HG03342 (cell line): Measurements from ENCODE around the gene FOSL2.
A peak's percentile ranks its signal among the peaks of the same experiment; 100 is the strongest.
"Not testable (repeated sequence)": the region's sequence is repeated elsewhere in the genome, so short reads cannot be mapped to it uniquely, and the experiment has no call there.

Source experiments
- ATAC-seq: cut with Tn5 transposase; IDR thresholded peaks from one replicate; pipeline ENCODE4 v1.9.1; 2021; ENCODE audit warnings: mild to moderate bottlenecking, moderate library complexity; ENCODE audit not compliant: unreplicated experiment

The FOSL2 gene

DNA sequence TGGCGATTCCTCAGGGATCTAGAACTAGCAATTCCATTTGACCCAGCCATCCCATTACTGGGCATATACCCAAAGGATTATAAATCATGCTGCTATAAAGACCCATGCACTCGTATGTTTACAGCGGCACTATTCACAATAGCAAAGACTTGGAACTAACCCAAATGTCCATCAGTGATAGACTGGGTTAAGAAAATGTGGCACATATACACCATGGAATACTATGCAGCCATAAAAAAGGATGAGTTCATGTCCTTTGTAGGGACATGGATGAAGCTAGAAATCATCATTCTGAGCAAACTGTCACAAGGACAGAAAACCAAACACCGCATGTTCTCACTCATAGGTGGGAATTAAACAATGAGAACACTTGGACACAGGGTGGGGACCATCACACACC lies 20.9 kb upstream of the FOSL2 start:
- not testable (repeated sequence) for ATAC-seq

DNA sequence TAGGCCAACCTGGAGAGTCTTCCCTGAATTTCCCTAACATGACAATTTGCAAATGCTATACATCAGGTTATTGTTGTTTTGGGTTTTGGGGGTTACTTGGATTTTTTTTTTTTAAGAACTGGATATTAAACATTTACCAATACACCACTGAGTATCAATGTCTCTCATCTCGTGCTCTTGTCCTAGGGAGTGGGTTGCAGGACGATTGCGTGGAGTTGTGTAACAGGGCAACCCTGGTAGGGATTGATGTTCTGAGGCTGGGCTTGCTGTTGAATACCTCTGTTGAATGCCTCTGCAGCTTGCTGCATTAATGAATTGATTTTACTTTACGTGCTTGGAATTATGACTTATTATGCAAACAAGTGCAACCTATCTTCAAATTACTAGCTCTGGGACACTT lies 18.8 kb upstream of the FOSL2 start:
- ATAC-seq = no peak

DNA sequence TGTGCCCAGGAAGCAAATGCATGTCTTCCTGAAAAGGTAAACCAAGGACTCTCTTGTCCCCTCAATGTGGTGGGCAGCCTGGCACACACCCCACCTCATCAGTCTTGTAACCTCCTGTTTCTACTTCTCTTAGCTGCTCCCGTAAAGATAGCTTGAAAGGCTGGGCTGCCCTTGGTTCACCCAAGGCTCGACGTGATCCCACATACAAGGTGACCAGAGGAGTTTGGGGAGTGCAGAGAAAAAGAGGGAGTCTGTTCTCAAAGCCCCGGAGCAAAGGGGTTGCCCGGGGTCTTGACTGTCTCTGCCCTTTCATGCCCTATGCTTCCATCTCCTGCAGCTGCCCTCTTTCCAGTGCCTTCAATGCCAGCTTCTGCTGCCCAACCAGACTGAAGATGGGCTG lies 18.3 kb upstream of the FOSL2 start:
- no peak for ATAC-seq

DNA sequence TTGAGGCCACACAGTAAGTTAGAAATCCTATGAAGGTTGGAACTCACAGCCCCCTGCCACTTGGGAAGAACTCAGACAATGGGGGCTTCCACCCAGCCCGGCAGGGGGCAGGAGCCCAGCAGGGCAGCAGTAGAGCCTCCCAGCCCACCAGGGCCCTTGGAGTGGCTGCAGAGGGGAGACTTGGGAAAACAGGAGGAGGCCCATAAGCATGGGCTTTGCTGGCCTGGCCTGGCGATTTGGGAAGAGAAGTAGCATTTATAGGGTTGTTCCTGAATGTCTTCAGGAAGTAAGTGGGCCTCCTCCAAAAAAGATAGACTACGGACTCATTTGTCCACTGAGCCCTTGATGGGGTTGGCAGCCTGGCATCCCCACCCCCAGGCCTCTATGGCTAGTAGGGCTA lies 17.4 kb upstream of the FOSL2 start:
- ATAC-seq = no peak

DNA sequence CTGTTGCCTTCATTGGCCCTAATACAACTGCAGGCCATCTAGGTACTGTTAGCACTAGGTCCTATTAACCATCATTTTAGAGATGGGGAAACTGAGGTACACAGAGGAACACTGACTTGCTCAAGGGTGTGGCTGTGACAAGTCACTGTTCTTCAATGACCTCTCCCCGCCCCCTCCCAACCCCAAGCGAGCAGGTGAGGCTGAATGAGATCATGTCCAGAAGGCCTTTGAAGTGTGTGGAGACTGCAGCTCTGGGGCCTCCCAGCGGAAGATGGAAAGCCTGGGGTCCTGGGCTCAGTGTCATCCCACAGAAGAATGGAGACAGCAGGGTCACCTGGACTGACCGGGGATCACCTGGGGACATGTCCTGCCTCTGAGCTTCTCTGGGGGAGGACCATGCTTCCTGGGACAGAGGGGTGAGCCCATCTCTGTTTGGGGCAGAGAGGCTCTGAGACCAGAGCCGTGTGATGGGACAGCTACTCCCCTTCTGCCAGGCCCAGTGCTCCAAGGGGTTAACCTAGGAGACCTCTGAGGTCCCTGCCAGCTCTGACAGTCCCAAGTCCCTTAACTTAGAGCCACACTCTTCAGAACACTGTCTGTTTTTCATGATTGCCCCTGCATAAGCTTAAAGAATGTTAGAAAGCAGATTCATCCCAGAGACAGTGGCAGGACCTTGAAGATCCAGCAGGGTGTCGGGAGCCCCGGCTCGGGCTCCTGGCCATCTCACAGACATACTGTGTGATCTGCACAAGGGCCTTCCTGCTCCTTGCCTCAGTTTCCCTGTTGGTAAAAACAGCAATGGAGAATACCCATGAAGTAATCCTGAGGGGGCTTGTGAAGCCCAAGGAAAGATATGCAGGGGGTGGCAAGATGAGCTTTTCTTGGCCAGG lies 16.7 kb upstream of the FOSL2 start:
- ATAC-seq = no peak

- no peak for ATAC-seq
These were observed 15.4 kb upstream of the FOSL2 start for GRCh38 chr2:28377195-28377816.

DNA sequence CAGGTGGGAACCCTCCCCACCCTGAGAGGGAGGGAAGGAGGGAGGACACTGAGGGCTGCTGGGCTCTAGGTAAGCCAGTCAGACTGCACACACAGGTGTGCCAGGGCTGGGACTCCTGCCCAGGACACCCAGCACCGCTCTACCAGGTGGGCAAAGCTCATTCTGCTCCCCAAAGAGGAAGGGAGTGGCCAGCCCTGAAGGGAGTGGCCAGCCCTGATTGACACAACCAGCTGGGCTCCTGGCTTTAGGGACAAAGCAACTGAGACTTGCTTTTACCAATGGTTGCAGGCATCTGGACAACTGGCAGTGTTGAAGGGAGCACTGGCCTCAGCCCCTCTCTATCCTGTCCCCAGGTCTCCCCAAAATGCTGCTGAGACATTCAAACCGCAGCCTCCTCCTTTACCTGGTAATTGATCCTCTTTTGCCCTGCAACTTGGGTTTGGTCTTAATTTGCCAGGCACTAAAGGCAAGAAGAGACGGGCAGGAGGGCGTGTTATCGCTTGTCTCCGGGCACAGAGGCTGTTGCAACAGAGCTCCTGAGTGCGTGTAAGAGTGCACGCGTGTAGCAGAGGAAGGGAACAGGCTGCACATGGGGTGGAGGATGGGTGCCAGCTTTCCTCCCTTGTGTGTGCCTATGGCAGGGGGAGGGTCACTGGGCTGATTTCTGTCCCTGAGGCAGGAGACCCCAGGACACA lies 14.5 kb upstream of the FOSL2 start:
- ATAC-seq = no peak

DNA sequence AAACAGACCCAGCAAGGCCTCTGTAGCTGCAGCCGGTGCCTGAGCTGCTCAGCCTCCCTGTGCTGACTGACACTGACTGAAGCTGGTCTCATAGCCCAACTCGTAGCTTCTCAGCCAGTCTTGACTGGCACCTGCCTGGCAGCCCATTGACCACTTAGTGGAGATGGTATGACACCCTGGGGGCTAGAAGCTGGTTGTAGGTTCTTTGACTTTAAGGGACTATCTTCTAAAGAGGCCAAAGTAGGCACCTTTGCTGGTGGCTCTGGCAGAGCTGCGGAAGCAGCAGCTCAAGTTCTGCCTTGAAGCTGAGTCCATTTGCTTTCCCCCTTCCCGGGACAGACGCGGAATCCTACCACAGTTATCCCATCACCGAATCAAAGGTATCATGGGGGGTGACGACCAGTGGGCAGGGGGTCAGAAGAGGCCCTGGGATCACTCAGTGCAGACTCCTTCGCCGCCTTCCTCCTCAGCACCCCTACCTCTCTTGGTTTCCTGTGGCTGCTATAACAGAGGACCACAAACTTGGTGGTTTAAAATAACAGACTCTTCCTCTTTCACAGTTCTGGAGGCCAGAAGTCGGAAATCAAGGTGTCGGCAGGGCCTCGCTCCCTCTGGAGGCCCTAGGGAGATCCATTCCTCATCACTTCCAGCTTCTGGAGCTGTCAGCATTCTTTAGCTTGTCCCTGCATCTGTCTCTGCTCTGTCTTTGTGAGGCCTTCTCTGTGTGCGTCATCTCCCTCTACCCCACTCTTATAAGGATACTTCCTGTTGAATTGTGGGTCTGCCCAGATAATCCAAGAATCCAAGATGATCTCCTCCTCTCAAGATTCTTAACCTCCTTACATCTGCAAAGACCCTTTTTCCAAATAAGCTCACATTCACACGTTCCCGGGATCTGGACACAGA lies 13.7 kb upstream of the FOSL2 start:
- ATAC-seq = no peak

DNA sequence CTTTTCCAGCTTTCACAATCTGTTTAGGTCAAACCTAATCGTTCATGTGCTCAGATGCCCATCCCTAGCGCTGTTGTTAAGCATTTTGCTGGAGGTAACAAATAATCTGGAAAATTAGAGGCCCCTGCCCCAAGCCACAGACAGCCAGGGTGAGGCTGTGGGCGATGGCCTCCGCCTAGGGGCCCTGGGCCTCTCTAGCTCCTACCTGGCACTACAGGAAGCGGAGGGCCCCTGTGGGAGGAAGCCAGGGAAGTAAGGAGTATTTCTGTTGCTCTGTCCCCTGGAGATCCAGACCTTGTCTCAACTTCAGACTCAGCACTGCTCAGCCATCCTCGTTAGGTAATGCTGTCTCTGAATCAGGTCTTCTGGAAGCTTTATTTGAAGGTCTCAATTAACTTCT lies 12.4 kb upstream of the FOSL2 start:
- ATAC-seq = no peak

DNA sequence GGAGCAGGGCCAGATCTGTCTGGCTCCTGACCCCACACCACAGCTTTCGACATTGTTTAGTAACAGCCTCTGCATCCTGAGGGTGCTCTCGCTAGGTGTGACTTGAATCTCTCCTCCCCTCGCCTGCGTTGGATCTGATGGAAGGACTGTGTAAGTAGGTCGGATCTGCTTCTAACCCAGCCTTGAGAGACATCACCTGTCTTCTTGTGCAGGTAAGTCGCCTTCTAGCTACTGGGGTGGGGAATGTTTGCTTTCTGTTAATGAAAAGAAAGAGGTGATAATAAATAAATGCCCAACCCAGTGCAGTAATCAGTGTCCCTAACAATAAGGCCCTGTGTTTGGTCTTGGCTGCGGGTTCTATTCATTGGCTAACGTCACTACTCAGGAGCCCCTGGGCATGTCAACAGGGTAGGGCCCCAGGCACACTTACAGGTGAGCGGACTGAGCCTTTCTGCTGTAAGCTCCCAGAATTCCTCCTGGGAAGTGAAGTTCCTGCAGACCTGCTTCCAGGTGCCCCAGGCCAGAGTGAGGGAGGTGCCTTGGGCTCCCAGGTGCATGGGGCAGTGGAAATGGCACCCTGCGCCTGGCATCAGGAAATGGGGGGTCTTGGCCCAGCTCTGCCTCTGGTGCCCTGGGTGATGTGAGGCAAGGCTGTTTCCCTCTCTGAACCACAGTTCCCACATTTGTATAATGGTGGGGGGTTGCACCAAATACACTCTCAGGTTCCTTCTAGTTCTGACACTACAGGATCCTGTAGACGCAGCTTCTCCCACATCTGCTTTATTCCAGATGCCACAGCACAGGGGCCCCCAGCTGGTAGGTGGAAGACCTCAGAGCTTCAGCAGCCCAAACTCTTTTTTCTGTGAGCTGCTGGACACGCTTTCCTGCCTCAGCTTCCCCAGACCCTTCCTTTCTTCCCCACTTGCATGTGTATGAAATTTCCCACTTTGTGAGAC lies 11.2 kb upstream of the FOSL2 start:
- ATAC-seq = no peak

DNA sequence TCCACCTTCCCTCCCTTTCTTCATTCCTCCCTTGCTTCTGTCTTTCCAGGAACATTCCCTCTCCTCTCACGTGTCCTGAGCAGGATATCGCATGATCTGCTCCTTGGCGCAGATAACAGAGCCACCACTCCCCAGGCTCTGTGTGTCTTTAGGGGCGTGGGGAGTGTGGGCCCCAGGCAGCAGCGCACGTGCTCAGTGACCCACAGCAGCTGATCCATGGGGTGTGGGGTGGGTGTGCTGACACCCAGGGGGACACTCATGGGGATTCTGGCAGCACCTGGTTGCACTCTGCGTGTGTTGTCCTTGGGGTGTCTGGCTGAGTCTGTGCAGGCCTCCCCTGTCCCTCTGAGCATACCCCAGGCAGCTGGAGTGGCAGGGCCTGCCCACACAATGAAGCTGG lies 9.9 kb upstream of the FOSL2 start:
- no peak for ATAC-seq

DNA sequence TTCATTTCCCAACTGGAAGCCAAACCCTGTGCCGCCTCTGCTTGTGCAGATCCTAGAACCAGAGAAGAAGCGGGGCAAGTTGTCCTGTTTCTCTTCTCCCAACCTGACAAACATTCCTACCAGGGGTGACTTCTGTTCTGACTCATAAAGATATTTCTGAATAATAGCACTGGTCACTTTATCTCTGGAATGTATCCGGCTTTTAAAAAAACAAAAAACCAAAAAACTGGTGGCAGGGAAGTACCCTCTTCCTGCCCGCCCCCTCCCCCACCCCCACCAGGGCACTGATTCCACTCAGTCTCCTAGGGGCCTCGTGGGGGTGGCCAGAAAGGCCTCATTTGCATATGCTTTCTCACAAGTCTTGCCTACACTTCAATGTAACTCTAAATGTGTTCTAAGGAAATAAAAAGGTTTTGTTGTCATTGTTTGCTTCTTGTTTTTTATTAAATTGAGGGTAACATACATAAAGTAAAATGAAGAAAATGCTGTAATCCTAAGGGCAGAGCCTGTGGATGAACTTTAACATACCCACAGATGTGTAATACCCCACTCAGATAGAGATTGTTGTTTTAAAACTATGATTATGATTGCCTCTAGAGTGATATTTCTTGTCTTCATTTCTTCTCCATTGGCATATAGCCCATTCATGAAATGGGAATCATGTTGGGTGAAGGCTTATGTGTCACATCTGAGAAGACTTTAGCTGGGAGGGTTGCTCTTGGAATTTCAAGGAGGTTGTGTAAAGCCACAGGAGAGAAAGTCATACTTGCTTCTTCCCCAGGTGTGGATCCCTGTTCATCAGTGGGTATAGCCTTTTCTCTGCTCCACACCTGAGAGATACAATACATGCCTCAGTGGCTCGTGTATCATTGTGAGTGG lies 5.3 kb upstream of the FOSL2 start:
- ATAC-seq = no peak

GRCh38 chr2:28389399-28390240 lies 3.0 kb upstream of the FOSL2 start:
- no peak for ATAC-seq

DNA sequence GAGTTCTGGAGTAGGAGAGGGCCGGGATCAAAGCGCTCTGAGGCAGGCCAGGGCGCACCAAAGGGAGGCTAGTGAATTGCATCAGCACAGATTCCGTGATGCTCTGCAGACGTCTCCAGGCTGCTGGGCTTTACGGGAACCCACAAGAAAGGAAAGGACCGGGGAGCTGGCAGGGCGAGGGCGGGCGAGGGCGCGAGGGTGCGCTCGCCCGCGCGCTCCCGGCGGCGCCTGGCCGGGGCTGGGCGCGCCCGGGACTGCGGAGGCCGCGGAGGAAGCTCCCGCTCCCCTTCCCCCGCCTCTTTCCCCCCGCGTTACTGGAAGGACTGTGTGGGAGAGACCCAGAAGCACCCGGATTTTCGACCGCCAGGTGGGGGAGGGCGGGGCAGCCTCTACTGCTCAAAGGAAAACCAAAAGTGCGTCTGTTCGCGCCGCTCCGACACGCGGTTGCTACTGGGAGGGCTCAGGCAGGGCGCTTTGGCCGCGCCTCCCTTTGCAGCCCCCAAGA lies 2.4 kb upstream of the FOSL2 start:
- ATAC-seq = no peak

DNA sequence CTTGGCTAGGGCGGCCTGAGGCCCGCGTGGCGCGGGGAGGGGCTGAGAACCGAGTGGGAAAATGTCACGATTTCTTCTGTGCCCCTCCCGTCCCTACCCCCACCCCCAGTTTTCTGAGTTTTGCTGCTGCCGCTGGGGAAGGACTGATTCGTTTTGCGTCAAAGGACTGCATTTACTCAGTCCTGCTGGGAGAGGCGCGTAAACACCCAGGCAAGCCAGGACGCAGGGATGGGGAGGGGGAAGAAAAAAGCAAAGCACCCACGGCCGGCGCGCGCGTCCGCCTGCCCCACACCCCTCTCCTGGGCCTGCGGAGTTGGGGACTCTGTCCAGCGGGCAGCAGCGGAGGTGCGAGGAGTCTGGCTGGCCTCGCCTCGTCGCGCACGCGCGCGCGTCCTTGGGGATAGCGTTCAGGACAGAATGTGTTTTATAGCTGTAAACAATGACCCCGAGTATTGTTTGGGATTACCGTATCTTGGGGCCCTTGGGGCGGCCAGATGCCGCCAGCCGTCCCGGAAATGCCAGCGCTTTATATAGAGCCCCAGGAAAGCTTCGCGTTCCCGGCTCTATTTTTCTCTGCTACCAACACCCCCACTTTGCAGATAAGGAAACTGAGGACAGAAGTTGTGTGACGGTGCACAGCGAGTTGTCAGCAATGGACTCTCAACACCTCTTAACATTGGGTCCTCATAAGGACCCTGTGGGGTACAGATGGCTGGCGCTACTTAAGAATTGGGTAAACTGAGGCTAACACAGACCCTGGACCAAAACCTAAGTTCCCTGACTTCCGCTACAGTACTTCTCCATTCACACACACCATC lies 1.7 kb upstream of the FOSL2 start:
- no peak for ATAC-seq

DNA sequence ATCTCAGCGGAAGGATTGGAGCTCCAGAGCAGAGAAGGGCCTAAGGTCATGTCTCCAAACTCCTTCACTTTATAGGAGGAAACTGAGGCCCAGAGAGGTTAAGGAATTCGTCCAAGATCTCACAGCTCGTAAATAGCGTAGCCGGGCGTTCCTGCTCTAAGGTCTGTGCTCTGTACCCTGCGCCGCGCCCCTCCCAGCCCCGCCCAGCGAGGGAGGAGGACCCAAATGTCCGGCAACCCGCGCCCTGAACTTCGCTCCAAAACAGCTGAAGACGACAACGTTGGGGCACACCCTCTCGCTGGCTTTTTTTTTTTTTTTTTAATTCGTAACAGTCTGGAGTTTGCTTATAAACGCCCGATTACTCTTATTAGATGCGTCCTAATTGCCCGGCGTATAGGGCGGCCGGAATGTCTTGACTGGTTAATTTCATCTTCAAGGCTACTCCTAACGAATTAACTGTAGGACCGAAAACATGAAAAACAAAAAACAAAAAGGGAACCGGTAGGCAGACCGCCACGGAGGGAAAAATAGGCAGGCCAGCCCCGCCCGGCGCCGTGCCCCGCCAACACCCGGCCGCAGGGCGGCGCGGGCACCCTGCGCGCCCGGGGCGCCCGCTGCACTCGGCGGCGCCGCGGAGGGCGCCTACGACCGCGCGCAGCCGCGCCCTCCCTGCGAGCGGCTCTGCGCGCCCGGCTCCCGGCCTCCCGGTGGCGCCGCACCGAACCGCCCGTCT lies 928 bp upstream of the FOSL2 start:
- peak; percentile 33 for ATAC-seq
